Measurements from ENCODE around the gene PFKM. TPM values are rescaled to one million over a fixed set of nuclear protein-coding genes. Genes with fewer than 3 reads are reported as not detected.

The PFKM gene
- total and polyA plus RNA-seq, 9 donors: 43.0 to 133 (median 81.1) TPM

- Histone ChIP-seq H3K9me3 (no peaks in the 10 kb centered on the region), H3K36me3 (no peaks in the 10 kb centered on the region), H3K4me3 (no peak overlapping the region), H3K27me3 (no peaks in the 10 kb centered on the region), H3K27ac (no peak overlapping the region), H3K4me1 (ENCODE audit: insufficient read depth) (no peaks in the 10 kb centered on the region)
- intact Hi-C loops (cut with DNase I): no loop called here
- no peak for DNase-seq
- WGBS, 3 donors: 90 to 93% (median 91%) methylated on average over 1 of the region's 1 CpG
- TF ChIP-seq POLR2A (IDR thresholded peaks at IDR 0.05) (no peak), EP300 (IDR thresholded peaks at IDR 0.05) (no peak), CTCF (IDR thresholded peaks at IDR 0.05) (no peak)
Measured at GRCh38 chr12:48074266-48074665, 44.9 kb upstream of the PFKM start.

DNA sequence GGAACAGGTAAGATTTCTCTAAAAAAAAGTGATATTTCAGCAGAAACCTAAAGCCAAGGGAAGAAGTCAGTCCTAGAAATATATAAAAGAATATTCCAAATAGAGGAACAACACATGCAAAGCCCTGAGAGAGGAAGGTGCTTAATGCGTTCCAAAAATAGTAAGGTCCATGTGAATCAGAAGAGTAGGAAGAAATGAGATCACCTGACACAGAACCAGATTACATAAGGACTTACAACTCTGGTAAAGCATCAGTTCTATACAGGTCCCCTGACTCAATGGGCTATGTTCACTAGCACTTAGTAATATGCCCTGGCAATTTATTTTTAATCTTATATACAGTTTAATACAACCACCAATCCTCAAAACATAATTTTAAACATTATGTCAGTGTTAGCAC is 43.3 kb upstream of the PFKM start:
- WGBS, 3 donors: 80 to 95% (median 90%) methylated on average over 1 of the region's 1 CpG
- DNase-seq: no peak
- Histone ChIP-seq H3K4me3 (no peak overlapping the region), H3K27ac (no peak overlapping the region), H3K4me1 (ENCODE audit: insufficient read depth) (no peaks in the 10 kb centered on the region), H3K36me3 (no peaks in the 10 kb centered on the region), H3K27me3 (no peaks in the 10 kb centered on the region), H3K9me3 (no peaks in the 10 kb centered on the region)
- no peak for TF ChIP-seq POLR2A (IDR thresholded peaks at IDR 0.05)
- no peak for TF ChIP-seq EP300 (IDR thresholded peaks at IDR 0.05)
- TF ChIP-seq CTCF (IDR thresholded peaks at IDR 0.05): no peak
- intact Hi-C loops (cut with DNase I): no loop called here

DNA sequence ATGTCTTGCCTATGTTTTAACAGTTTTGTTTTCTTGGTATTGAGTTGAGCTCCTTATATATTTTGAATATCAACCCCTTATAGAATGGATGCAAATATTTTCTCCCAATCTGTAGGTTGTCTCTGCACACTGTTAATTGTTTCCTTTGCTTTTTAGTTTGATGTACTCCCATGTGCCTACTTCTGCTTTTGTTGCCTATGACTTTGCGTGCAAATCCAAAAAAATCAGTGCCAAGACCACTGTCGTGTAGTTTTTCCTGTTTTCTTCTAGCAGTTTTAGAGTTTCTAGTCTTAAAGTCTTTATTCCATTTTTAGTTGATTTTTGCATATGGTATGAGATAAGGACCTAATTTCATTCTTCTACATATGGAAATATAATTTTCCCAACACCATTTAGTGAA is 42.1 kb upstream of the PFKM start:
- Histone ChIP-seq H3K9me3 (no peaks in the 10 kb centered on the region), H3K4me1 (ENCODE audit: insufficient read depth) (no peaks in the 10 kb centered on the region), H3K27me3 (no peaks in the 10 kb centered on the region), H3K27ac (no peak overlapping the region), H3K4me3 (no peak overlapping the region), H3K36me3 (no peaks in the 10 kb centered on the region)
- no peak for TF ChIP-seq POLR2A (IDR thresholded peaks at IDR 0.05)
- TF ChIP-seq CTCF (IDR thresholded peaks at IDR 0.05): no peak
- TF ChIP-seq EP300 (IDR thresholded peaks at IDR 0.05): no peak
- DNase-seq: no peak
- intact Hi-C loops (cut with DNase I): no loop called here
- WGBS, 3 donors: 91 to 99% (median 97%) methylated on average over 2 of the region's 2 CpGs

DNA sequence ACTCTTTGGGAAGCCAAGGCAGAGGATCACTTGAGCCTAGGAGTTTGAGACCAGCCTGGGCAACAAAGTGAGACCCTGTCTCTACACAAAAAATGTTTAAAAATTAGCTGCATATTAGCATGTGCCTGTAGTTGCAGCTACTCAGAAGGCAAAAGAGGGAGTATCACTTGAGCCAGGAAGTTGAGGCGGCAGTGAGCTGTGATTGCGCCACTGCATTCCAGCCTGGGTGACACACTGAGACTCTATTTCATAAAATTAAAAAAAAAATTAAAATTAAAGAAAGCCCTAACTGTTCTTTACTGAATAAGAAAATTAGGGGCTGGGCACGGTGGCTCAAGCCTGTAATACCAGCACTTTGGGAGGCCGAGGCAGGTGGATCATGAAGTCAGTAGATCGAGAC is 40.3 kb upstream of the PFKM start:
- intact Hi-C loops (cut with DNase I): no loop called here
- 88 to 95% (median 92%) methylated on average over 5 of the region's 5 CpGs for WGBS, 3 donors
- no peaks in the 10 kb centered on the region for H3K9me3 ChIP-seq
- H3K27ac ChIP-seq: no peak overlapping the region
- no peaks in the 10 kb centered on the region for H3K4me1 ChIP-seq (ENCODE audit: insufficient read depth)
- H3K36me3 ChIP-seq: no peaks in the 10 kb centered on the region
- no peak for TF ChIP-seq EP300 (IDR thresholded peaks at IDR 0.05)
- no peak for TF ChIP-seq CTCF (IDR thresholded peaks at IDR 0.05)
- no peak for TF ChIP-seq POLR2A (IDR thresholded peaks at IDR 0.05)
- H3K27me3 ChIP-seq: no peaks in the 10 kb centered on the region
- DNase-seq: no peak
- no peak overlapping the region for H3K4me3 ChIP-seq

GRCh38 chr12:48080285-48080684 is 38.9 kb upstream of the PFKM start:
- intact Hi-C loops (cut with DNase I): loop anchor here in 3 of 4 donors (10.0 kb wide), 1 partner anchor 85 kb away; no protein-coding TSS in a partner anchor
- no peak for DNase-seq
- no peaks in the 10 kb centered on the region for H3K9me3 ChIP-seq
- H3K4me3 ChIP-seq: no peak overlapping the region
- no peaks in the 10 kb centered on the region for H3K36me3 ChIP-seq
- no peaks in the 10 kb centered on the region for H3K27me3 ChIP-seq
- 89 to 90% (median 90%) methylated on average over 5 of the region's 5 CpGs for WGBS, 3 donors
- TF ChIP-seq EP300 (IDR thresholded peaks at IDR 0.05) (no peak), POLR2A (IDR thresholded peaks at IDR 0.05) (no peak), CTCF (IDR thresholded peaks at IDR 0.05) (no peak)
- H3K4me1 ChIP-seq (ENCODE audit: insufficient read depth): no peaks in the 10 kb centered on the region
- no peak overlapping the region for H3K27ac ChIP-seq

All from ovary (tissue), 9 donors.